DND-41 (cell line): ENCODE data around the gene ANKRD13B.

ENCODE experiments used
- ATAC-seq: fragments of 200-7000 bp; cut with Tn5 transposase; 3 replicates; pipeline ENCODE4 v1.9.1; 2021; ENCODE audit warnings: low read depth; ENCODE audit not compliant: insufficient read depth
- DNase-seq: peaks from one replicate; pipeline ENCODE4 v3.0.0-alpha.2; 2020
- H2AFZ ChIP-seq: 2 replicates; pipeline ENCODE4 v1.6.0; 2012; ENCODE audit warnings: low read depth, low read length
- H3K27ac ChIP-seq: 2 replicates; pipeline ENCODE4 v1.5.1; 2012; ENCODE audit warnings: low read length, inconsistent platforms
- H3K27me3 ChIP-seq: fragments of 200-600 bp; sonication (generic); 2 replicates; pipeline ENCODE4 v1.6.0; 2012; ENCODE audit warnings: low read length, mild to moderate bottlenecking, inconsistent platforms; ENCODE audit not compliant: insufficient read depth, poor library complexity
- H3K36me3 ChIP-seq: 2 replicates; pipeline ENCODE4 v1.5.1; 2012; ENCODE audit warnings: low read length, inconsistent platforms; ENCODE audit not compliant: insufficient read depth
- H3K4me1 ChIP-seq: 2 replicates; pipeline ENCODE4 v1.5.1; 2012; ENCODE audit warnings: mild to moderate bottlenecking, low read length; ENCODE audit not compliant: insufficient read depth
- H3K4me2 ChIP-seq: 2 replicates; pipeline ENCODE4 v1.6.0; 2012; ENCODE audit warnings: mild to moderate bottlenecking, moderate library complexity, low read length, inconsistent platforms; ENCODE audit not compliant: insufficient read depth
- H3K4me3 ChIP-seq, 2 experiments: fragments of 200-600 bp in 1 of 2; shearing (Covaris generic) in 1 of 2; 2 replicates each; pipeline ENCODE4 v1.5.1; 2012 to 2016; ENCODE audit warnings: inconsistent platforms in 2 of 2, low read length in 2 of 2, mild to moderate bottlenecking in 2 of 2, low read depth in 1 of 2, moderate library complexity in 1 of 2
- H3K79me2 ChIP-seq: 2 replicates; pipeline ENCODE4 v1.6.0; 2012; ENCODE audit warnings: low read length, inconsistent platforms; ENCODE audit not compliant: insufficient read depth
- H3K9ac ChIP-seq: 2 replicates; pipeline ENCODE4 v1.6.0; 2012; ENCODE audit warnings: low read depth, mild to moderate bottlenecking, inconsistent platforms, low read length, moderate library complexity
- H3K9me3 ChIP-seq: 2 replicates; pipeline ENCODE4 v1.5.1; 2012; ENCODE audit warnings: low read length, moderate library complexity, mild to moderate bottlenecking, inconsistent platforms; ENCODE audit not compliant: insufficient read depth, severe bottlenecking
- H4K20me1 ChIP-seq: 2 replicates; pipeline ENCODE4 v1.6.0; 2012; ENCODE audit warnings: low read length; ENCODE audit not compliant: insufficient read depth
- EZH2 ChIP-seq: IDR thresholded peaks from 3 replicates; pipeline ENCODE4 v1.6.1; 2012; ENCODE audit warnings: borderline replicate concordance, low read depth, mild to moderate bottlenecking, moderate library complexity, low read length, inconsistent platforms; ENCODE audit not compliant: severe bottlenecking
- TF ChIP-seq, protein P1 (sequence below): IDR thresholded peaks from 2 replicates; pipeline ENCODE4 v1.5.1; 2012; ENCODE audit warnings: borderline replicate concordance, low read length, moderate library complexity, mild to moderate bottlenecking; ENCODE audit not compliant: poor library complexity, severe bottlenecking; ENCODE audit errors: extremely low read depth

Gene ANKRD13B

DNA sequence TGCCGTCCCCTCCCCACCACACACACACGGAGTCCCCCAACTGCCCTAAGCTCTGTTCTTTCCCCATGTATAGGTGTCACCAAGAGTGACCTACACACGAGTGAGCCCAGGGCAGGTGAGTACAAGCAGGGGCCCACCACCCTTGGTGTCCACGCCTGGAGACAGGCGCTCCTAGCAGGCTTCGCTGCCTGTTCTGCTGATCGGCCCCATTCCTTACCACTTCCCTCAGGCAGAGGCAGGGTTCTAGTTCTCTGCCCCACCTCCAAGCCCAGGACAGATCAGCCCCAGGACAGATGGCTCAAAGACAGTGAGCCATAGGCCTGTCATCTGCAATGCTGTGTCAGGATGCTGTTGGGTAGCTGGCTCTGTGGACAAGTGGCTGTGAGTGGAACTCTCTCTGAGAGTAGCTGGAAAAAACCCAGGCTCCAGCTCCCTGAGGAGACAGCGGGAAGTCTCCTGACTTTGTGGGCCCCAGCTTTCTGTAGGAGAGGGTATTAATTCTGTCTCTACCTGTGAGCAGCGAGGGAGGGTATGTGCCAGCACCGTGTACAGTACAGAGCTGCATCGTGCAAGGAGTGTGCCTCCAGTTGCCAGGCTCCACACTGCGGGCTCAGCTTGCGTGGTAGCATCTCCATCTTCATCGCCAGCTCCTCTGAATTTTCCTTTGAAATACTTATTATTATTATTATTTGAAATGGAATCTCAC is 23.5 kb upstream of the ANKRD13B start:
- peaks cover 9% of the 10 kb centered on the region for H3K27me3 ChIP-seq
- peaks cover 35% of the 10 kb centered on the region for H4K20me1 ChIP-seq
- peaks cover 38% of the 10 kb centered on the region for H3K79me2 ChIP-seq
- H3K4me1 ChIP-seq = peaks cover 50% of the 10 kb centered on the region
- H3K4me2 ChIP-seq = peak overlapping the region; percentile 96
- H2AFZ ChIP-seq = peak overlapping the region; percentile 92
- peak overlapping the region; percentile 90 for H3K27ac ChIP-seq
- H3K9me3 ChIP-seq = no peaks in the 10 kb centered on the region
- H3K36me3 ChIP-seq = peaks cover 27% of the 10 kb centered on the region
- peak overlapping the region; percentile 67 to 84 for H3K4me3 ChIP-seq
- no peak for ATAC-seq
- TF ChIP-seq, protein P1, sequence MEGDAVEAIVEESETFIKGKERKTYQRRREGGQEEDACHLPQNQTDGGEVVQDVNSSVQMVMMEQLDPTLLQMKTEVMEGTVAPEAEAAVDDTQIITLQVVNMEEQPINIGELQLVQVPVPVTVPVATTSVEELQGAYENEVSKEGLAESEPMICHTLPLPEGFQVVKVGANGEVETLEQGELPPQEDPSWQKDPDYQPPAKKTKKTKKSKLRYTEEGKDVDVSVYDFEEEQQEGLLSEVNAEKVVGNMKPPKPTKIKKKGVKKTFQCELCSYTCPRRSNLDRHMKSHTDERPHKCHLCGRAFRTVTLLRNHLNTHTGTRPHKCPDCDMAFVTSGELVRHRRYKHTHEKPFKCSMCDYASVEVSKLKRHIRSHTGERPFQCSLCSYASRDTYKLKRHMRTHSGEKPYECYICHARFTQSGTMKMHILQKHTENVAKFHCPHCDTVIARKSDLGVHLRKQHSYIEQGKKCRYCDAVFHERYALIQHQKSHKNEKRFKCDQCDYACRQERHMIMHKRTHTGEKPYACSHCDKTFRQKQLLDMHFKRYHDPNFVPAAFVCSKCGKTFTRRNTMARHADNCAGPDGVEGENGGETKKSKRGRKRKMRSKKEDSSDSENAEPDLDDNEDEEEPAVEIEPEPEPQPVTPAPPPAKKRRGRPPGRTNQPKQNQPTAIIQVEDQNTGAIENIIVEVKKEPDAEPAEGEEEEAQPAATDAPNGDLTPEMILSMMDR = peak; percentile 5
- no peak for TF ChIP-seq EZH2
- peak overlapping the region; percentile 92 for H3K9ac ChIP-seq
- no peak for DNase-seq

GRCh38 chr17:29570521-29570920 is 22.4 kb upstream of the ANKRD13B start:
- ATAC-seq = no peak
- H3K4me2 ChIP-seq = peak overlapping the region; percentile 24; the same call in 1 of the 2 replicates
- H3K9ac ChIP-seq = no peak overlapping the region
- TF ChIP-seq, protein P1 = no peak
- TF ChIP-seq EZH2 = no peak
- no peaks in the 10 kb centered on the region for H3K9me3 ChIP-seq
- H4K20me1 ChIP-seq = peaks cover 44% of the 10 kb centered on the region; the same call in 1 of the 2 replicates
- peaks cover 41% of the 10 kb centered on the region for H3K4me1 ChIP-seq
- DNase-seq = peak; percentile 1
- H3K79me2 ChIP-seq = peaks cover 35% of the 10 kb centered on the region
- H3K36me3 ChIP-seq = peaks cover 38% of the 10 kb centered on the region
- no peak overlapping the region for H3K27ac ChIP-seq
- no peak overlapping the region for H3K4me3 ChIP-seq
- H3K27me3 ChIP-seq = peaks cover 9% of the 10 kb centered on the region
- no peak overlapping the region for H2AFZ ChIP-seq

GRCh38 chr17:29571486-29571882 is 21.4 kb upstream of the ANKRD13B start:
- TF ChIP-seq EZH2 = no peak
- TF ChIP-seq, protein P1 = no peak
- Histone ChIP-seq H4K20me1 (peaks cover 45% of the 10 kb centered on the region; the same call in 1 of the 2 replicates), H2AFZ (no peak overlapping the region), H3K27me3 (peaks cover 3% of the 10 kb centered on the region), H3K4me1 (peaks cover 32% of the 10 kb centered on the region), H3K9ac (peak overlapping the region; percentile 8; the same call in 1 of the 2 replicates), H3K27ac (no peak overlapping the region), H3K9me3 (no peaks in the 10 kb centered on the region), H3K79me2 (peaks cover 25% of the 10 kb centered on the region), H3K36me3 (peaks cover 48% of the 10 kb centered on the region), H3K4me3 (no peak overlapping the region), H3K4me2 (no peak overlapping the region)
- ATAC-seq (no peak), DNase-seq (no peak)
